GM19467 (cell line): ENCODE measurements around the gene SPAG17.

Experiments used
- ATAC-seq: cut with Tn5 transposase; IDR thresholded peaks from one replicate; pipeline ENCODE4 v1.9.1; 2021; ENCODE audit warnings: mild to moderate bottlenecking, moderate library complexity; ENCODE audit not compliant: unreplicated experiment

SPAG17 gene

GRCh38 chr1:118081387-118081786 is 103.6 kb downstream of the SPAG17 start:
- peak; percentile 53 for ATAC-seq

DNA sequence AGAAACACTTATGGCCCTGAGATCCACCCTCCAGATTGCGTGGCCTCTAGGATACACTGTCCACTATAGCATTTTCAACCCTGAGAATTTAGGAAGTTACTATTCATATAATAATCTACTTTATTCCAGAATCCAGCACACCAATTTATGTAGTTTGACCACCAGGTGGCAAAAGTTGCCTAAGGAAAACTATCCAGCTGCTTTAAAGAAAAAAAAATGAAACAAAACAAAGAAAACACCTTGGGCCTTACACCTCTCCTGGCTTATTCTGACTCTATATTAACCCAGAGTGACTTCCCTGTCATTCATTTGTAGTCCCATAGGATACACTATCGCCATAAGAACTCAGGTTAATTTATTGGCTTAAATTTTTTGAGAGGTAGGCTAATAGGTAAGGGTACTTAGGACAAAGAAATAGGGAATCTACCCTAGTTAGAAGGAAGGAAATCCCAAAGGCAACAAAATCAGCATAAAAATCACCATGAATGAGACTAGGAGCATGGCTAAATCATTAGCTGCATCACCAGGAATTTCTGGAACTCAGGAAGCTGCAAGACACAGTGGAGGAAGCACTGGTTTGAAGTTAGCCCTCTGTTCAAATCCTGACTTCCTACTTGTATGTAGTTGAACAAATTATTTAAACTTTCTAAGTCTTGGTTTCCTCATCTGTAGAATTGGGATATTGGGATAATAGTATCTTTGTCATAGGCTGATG is 107.5 kb downstream of the SPAG17 start:
- no peak for ATAC-seq

DNA sequence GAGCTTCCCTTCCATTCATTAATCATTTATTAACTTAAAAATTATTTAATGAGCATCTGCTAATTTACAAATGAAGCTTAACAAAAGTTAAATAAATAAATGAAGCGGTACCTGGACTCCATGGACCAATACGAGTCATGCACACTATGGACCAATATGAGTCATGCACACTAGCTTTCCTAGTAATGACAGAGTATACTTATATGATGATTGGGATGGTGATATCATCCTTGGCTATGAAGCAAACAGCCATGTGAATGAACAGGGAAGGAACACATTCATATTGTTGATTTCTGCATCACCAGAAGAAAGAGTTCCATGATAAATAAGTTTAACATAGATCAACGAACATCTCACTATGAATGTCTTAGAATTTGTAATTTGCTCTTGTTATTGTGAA is 109.9 kb downstream of the SPAG17 start:
- ATAC-seq = no peak

- ATAC-seq = no peak
Observed at GRCh38 chr1:118073648-118074435, 111.2 kb downstream of the SPAG17 start.

DNA sequence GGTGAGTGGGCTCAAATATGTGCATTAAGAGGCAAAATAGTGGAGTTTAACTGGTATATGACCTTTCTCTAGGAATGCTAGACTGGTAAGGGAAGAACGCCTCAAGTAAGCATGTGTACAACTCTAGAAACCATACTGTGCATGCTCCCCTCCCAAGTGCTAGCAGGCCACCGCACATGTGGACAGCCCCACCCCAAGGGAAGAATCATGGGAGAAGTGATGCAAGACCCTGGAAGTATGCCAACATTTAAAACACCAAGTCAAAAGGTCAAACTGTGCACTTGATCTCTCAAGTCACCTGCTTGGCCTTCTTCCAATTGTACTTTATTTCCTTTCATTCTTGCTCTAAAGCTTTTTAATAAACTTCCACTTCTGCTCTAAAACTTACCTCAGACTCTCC is 135.0 kb downstream of the SPAG17 start:
- ATAC-seq = no peak

DNA sequence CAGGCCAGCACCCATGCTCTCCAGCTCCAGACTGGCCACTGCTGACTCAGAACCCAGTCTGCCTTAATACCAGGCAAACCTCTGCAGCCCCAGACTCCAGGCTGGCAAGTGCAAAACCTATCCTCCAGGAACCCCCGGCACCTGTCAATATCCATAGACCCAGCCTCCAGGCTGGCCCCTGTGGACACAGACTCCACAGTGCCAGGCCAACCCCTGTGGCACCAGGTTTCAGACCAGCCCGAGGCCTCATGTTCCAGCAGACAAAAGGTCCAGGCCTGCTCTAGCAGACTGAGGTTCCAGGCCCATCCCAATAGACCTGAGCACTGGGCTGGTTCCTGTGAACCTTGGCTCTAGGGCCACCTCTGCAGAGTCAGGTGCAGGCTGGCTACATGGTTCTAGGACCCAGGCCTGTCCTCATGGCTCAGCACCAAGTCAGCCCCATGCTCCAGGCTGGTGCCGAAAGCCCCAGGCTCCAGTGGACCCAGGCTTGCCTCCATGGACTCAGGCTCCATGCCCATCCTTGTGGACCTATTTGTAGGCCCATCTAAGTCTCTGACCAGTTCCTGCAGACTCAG is 137.3 kb downstream of the SPAG17 start:
- ATAC-seq = no peak

GRCh38 chr1:118047006-118047649 is 137.9 kb downstream of the SPAG17 start:
- no peak for ATAC-seq

GRCh38 chr1:118043624-118044023 is 141.4 kb downstream of the SPAG17 start:
- ATAC-seq = no peak

- ATAC-seq = no peak
Observed at GRCh38 chr1:118042501-118042900, 142.5 kb downstream of the SPAG17 start.

DNA sequence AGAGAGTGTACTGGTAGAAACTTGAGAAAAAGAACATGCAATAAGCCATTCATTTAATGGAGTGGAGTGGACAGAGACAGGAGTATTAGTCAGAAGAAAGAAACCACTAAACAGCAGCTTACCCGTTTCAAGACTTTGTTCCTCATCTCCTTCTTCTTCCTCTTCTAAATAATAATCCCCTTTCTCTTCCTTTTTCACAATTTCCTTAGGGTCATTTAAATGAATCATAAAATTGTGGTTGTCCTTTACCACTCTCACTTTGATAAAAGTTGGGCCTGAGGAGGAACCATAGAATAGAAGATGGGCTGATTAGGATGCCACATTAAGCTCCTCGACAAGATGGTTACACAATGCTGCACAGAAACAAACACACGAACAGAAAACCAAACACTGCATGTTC is 145.9 kb downstream of the SPAG17 start:
- no peak for ATAC-seq

DNA sequence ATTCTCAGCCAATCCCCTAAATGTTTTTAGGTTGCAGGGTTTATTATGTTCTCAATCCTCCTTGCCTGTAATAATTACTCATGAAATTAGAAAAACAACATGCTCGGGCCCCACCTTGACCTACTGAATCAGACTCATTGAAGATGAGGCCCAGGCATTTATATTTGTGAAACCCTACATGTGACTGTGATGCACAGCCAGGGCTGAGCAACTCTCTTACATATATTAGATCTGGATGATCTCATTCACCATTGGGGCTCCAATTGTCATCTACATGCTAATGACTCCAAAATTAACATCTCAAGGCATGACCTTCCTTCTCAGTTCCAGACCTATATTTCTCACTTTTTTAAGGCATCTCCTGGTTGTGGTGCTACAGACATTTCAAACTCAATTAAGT is 152.1 kb downstream of the SPAG17 start:
- no peak for ATAC-seq

DNA sequence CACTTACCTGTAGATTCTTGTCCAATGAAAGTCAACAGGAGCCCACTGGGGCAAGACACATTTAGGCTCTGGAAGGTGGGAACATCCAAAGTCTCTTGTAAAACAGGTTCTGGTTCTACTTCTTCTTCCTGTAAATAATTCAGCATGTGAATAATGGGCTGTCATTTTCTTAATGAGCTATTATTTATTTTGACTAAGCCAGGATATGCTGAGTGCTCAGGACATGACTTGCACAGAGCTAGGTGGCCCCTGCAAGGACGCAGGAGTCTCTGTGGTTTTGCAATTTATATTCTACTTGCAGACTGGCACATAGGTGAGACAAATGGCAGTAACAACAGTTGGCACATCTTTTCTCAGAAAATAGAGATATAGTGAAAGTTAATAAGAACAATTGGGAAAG is 156.8 kb downstream of the SPAG17 start:
- no peak for ATAC-seq

DNA sequence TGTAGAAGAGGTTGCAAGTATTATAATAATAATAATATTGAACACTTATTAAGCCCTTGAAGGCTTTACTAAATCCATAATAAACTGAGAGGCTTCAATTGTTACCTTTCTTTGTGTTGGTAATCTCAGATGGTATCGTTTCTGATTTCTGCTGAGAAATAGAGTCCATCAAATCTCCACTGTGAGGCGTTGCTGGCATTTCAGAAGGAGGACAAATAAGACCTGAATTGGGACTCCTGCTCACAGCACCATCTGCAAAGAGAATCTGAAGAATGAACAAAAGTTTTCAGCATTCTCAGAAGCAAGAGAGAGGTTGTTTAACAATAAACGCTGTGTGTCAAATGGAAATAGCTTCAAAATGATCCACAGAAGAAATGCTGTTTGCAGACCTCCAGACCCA is 161.8 kb downstream of the SPAG17 start:
- ATAC-seq = no peak

DNA sequence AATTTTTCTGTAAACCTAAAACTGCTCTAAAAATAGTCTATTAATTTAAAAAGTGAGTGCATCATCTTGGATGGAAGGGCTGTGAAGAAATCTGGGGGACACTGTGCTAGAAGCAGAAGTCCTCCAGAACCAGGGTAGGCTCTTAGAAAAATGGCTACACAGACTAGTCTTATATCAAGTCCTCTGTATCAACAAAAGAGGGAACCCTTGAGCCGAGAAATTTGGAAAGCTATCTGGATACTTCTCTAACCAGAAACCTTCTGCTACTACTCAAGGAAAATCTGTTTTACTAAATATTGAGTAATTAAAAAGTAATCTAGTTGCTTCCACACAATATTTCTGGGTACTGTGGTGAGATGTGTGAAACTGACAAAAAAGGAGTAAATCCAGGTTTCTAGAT is 163.4 kb downstream of the SPAG17 start:
- ATAC-seq = no peak

- no peak for ATAC-seq
Observed at GRCh38 chr1:118018060-118018459, 167.0 kb downstream of the SPAG17 start.

DNA sequence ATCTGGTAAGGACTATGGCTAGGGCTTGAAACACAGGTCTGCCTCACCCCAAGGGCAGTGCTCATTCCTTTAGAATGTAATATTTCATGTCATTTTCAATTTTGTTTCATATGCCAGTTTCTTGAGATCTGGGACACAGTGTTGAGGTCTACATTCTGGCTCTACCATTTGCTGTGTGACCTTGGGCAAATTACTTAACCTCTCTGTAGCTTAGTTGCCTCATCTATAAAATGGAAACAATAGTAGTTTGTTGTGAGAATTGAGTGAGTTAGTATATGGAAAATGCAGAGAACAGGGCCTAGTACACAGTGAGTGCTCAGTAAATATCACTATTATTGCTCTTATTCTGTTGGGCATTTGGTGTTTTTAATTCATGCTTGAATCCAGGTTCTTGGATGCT is 171.1 kb downstream of the SPAG17 start:
- ATAC-seq = no peak

GRCh38 chr1:118013336-118013735 is 171.7 kb downstream of the SPAG17 start:
- ATAC-seq = no peak

- no peak for ATAC-seq
Observed at GRCh38 chr1:118012515-118013124, 172.4 kb downstream of the SPAG17 start.

GRCh38 chr1:118008011-118008410 is 177.0 kb downstream of the SPAG17 start:
- ATAC-seq = no peak

DNA sequence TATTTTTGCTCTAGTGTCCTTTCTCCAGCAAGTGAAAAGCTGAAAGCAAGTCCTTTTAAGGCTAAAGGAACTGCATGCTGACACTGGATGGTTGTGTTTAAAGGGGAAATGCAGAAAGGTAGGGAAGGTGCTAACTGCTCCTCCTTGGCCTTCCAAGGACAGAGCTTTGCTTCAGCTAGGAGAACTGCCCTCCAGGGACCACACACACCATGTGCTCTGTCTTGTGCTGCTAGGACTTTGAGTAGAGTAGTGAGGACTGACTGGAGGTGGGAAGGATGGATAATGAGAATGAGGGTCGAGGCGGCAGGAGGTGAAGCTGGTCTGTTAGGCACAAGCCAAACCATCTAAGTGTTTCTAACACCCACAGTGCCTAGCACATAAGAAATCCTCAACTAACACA is 177.6 kb downstream of the SPAG17 start:
- no peak for ATAC-seq

GRCh38 chr1:118004312-118004711 is 180.7 kb downstream of the SPAG17 start:
- ATAC-seq = no peak
